ENCODE data around the gene PMM2.

GRCh38 chr16:8761078-8761477 is 36.6 kb upstream of the PMM2 start:
- no peak for TF ChIP-seq CTCF (IDR thresholded peaks at IDR 0.05)
- no peak for TF ChIP-seq POLR2A (IDR thresholded peaks at IDR 0.05)
